OCI-LY7 (cell line): ENCODE data around the gene HIRIP3.

ENCODE experiments used
- CTCF ChIP-seq: fragments of 200-600 bp; sonication (generic); conservative IDR thresholded peaks from 2 replicates; pipeline ENCODE4 v1.5.1; 2014; ENCODE audit warnings: mild to moderate bottlenecking, antibody characterized with exemption, low read length, moderate library complexity, mixed read lengths
- EZH2phosphoT487 ChIP-seq: fragments of 200-600 bp; sonication (generic); IDR thresholded peaks from 2 replicates; pipeline ENCODE4 v1.6.1; 2018; ENCODE audit warnings: low read depth, borderline replicate concordance, mild to moderate bottlenecking, mixed run types, antibody characterized with exemption, low read length, moderate library complexity, mixed read lengths

- TF ChIP-seq CTCF (no peak), EZH2phosphoT487 (no peak)
Observed at GRCh38 chr16:30030841-30031413, 35.5 kb upstream of the HIRIP3 start, which contains the start of gene TLCD3B.
